HFF-Myc (cell line): Measurements from ENCODE around the gene BNIP3.

Source experiments
- DNase-seq: peaks from one replicate; pipeline ENCODE4 v3.0.0-alpha.2; 2011; ENCODE audit warnings: low read depth; ENCODE audit errors: extremely low read depth
- H3K4me3 ChIP-seq: replicated peaks from 2 replicates; pipeline ENCODE4 v1.5.1; 2011; ENCODE audit warnings: low read depth, mild to moderate bottlenecking, control low read depth, low read length
- CTCF ChIP-seq: IDR thresholded peaks from 2 replicates; pipeline ENCODE4 v1.5.1; 2012; ENCODE audit warnings: mild to moderate bottlenecking, low read depth, low read length, control low read depth; ENCODE audit errors: missing control alignments

Gene BNIP3

GRCh38 chr10:132003282-132003924 is 21.7 kb upstream of the BNIP3 start:
- no peak for DNase-seq
- TF ChIP-seq CTCF, result no peak
- no peak overlapping the region for H3K4me3 ChIP-seq

- DNase-seq, result no peak
- TF ChIP-seq CTCF, result no peak
- H3K4me3 ChIP-seq, result no peak overlapping the region
Observed at GRCh38 chr10:132002004-132002403, 20.3 kb upstream of the BNIP3 start.

- no peak for TF ChIP-seq CTCF
- DNase-seq, result no peak
- H3K4me3 ChIP-seq, result no peak overlapping the region
Observed at GRCh38 chr10:132001238-132001972, 19.7 kb upstream of the BNIP3 start.

DNA sequence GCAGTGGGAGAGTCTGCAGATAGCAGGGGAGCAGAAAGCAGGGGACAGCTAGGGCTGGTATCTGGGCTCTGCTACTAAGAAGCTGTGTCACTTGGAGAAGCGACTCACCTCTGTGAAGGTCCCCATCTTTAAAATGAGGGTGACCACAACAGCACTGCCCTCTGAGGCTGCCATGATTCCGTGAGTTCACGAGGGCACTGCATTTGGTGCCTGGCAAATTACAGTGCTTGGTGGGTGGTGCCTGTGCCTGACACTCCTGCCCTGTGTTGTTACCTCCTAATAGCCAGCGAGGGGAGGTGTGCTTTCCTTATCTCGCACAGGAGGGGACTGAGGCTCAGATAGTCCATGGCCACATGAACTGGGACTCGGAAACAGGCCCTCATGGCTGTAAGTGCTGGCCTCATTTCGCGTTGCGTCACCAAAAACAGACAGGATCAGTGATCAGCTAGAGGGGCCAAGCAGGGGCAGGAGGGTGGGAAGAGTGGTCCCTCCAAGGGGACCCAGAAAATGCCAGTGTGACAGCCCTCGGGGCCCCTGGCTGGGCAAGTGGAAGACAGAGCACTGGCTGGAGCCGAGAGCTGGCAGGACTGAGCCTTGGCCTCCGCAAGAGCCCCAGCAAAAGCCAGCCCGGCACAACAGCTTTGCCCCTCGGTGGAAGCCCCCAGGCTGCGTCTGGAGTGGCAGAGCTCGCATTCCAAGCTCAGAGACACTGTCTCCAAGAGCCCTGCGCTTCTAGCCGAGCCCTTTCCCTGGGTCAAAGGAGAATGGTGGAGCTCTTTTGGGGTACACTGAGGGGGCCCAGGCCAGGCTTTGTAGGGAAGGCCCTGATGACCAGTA is 17.3 kb upstream of the BNIP3 start:
- no peak for TF ChIP-seq CTCF
- no peak for DNase-seq
- H3K4me3 ChIP-seq, result no peak overlapping the region

DNA sequence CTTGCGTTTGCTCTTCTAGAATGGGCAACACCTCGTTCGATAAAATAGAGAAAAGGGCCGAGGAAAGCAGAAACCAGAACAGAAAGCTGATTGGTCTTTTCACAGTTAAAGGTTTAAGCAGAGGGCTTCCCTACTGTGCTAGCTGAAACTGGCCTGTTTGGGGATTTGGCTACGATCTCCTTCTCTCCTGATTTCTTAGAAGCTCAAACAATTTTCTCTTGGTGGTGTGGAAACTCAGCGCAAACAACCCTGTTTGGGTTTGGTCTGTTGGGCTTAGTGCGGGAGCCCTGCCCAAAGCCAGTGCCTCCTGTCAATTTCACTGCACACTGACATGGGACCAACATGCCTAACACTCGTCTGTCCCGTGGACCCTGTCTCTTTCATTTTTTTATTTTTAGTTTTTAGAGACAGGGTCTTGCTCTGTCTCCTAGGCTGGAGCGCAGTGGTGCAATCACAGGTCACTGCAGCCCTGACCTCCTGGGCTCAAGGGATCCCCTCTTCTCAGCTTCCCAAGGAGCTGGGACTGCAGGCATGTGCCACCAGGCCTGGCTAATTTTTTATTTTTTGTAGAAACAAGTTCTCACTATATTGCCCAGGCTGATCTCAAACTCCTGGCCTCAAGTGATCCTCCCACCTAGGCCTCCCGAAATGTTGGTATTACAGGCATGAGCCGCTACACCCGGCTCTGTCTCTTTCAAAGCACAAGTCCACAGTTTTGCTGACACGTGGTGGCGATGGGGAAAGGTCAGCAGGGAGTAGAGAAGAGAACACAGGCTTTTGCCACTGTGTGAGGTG is 16.5 kb upstream of the BNIP3 start:
- H3K4me3 ChIP-seq, result no peak overlapping the region
- DNase-seq, result no peak
- TF ChIP-seq CTCF, result no peak

GRCh38 chr10:131997366-131998049 is 15.8 kb upstream of the BNIP3 start:
- DNase-seq, result no peak
- no peak for TF ChIP-seq CTCF
- H3K4me3 ChIP-seq, result no peak overlapping the region
